BE2C (cell line): Measurements from ENCODE around the gene NFX1.

Source experiments
- DNase-seq: peaks from one replicate; pipeline ENCODE4 v3.0.0-alpha.2; 2020
- H3K27me3 ChIP-seq: fragments of 250-450 bp; sonication (Bioruptor Pico); 2 replicates; pipeline ENCODE4 v1.5.1; 2020; ENCODE audit warnings: mild to moderate bottlenecking
- H3K36me3 ChIP-seq: fragments of 250-450 bp; sonication (Bioruptor Pico); 2 replicates; pipeline ENCODE4 v1.5.1; 2020; ENCODE audit warnings: mild to moderate bottlenecking
- H3K4me1 ChIP-seq: fragments of 250-450 bp; sonication (Bioruptor Pico); 2 replicates; pipeline ENCODE4 v1.5.1; 2020
- H3K4me3 ChIP-seq: 2 replicates; pipeline ENCODE4 v1.5.1; 2011; ENCODE audit warnings: low read depth, low read length
- H3K9me3 ChIP-seq: fragments of 250-450 bp; sonication (Bioruptor Pico); 2 replicates; pipeline ENCODE4 v1.5.1; 2020
- TF ChIP-seq, protein P1 (sequence below): IDR thresholded peaks from 2 replicates; pipeline ENCODE4 v1.5.1; 2012; ENCODE audit warnings: mild to moderate bottlenecking, low read depth, low read length

NFX1 gene

GRCh38 chr9:33264003-33264472 is 26.3 kb upstream of the NFX1 start:
- Histone ChIP-seq H3K4me1 (no peaks in the 10 kb centered on the region; the same call in 1 of the 2 replicates), H3K36me3 (peaks cover 39% of the 10 kb centered on the region)
- TF ChIP-seq, protein P1, sequence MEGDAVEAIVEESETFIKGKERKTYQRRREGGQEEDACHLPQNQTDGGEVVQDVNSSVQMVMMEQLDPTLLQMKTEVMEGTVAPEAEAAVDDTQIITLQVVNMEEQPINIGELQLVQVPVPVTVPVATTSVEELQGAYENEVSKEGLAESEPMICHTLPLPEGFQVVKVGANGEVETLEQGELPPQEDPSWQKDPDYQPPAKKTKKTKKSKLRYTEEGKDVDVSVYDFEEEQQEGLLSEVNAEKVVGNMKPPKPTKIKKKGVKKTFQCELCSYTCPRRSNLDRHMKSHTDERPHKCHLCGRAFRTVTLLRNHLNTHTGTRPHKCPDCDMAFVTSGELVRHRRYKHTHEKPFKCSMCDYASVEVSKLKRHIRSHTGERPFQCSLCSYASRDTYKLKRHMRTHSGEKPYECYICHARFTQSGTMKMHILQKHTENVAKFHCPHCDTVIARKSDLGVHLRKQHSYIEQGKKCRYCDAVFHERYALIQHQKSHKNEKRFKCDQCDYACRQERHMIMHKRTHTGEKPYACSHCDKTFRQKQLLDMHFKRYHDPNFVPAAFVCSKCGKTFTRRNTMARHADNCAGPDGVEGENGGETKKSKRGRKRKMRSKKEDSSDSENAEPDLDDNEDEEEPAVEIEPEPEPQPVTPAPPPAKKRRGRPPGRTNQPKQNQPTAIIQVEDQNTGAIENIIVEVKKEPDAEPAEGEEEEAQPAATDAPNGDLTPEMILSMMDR = no peak

GRCh38 chr9:33264473-33265177 is 25.7 kb upstream of the NFX1 start, which contains the start of the genes BAG1 and CHMP5:
Gene BAG1, minus strand, starts transcription at chr9:33264708.
Gene CHMP5, plus strand, starts transcription at chr9:33265049. Its CDS starts 30 bp downstream, at chr9:33265079.
- Histone ChIP-seq H3K9me3 (no peaks in the 10 kb centered on the region), H3K4me1 (no peaks in the 10 kb centered on the region; the same call in 1 of the 2 replicates), H3K4me3 (peak within 1 kb of the TSS; percentile 92), H3K27me3 (no peaks in the 10 kb centered on the region), H3K36me3 (peaks cover 34% of the 10 kb centered on the region)
- TF ChIP-seq, protein P1 = peak; percentile 42; the same call in 1 of the 2 replicates
- peak; percentile 100 for DNase-seq

More at GRCh38 chr9:33264003-33264472, 26.3 kb upstream of the NFX1 start:
- Histone ChIP-seq H3K4me3 (peak overlapping the region; percentile 92), H3K9me3 (no peaks in the 10 kb centered on the region), H3K27me3 (no peaks in the 10 kb centered on the region)
- DNase-seq = peak; percentile 44

GRCh38 chr9:33265211-33265865 is 25.0 kb upstream of the NFX1 start:
- H3K27me3 ChIP-seq = no peaks in the 10 kb centered on the region
- no peaks in the 10 kb centered on the region; the same call in 1 of the 2 replicates for H3K4me1 ChIP-seq
- TF ChIP-seq, protein P1 = no peak
- H3K9me3 ChIP-seq = no peaks in the 10 kb centered on the region
- DNase-seq = no peak
- peaks cover 32% of the 10 kb centered on the region for H3K36me3 ChIP-seq
- peak overlapping the region; percentile 82 for H3K4me3 ChIP-seq

DNA sequence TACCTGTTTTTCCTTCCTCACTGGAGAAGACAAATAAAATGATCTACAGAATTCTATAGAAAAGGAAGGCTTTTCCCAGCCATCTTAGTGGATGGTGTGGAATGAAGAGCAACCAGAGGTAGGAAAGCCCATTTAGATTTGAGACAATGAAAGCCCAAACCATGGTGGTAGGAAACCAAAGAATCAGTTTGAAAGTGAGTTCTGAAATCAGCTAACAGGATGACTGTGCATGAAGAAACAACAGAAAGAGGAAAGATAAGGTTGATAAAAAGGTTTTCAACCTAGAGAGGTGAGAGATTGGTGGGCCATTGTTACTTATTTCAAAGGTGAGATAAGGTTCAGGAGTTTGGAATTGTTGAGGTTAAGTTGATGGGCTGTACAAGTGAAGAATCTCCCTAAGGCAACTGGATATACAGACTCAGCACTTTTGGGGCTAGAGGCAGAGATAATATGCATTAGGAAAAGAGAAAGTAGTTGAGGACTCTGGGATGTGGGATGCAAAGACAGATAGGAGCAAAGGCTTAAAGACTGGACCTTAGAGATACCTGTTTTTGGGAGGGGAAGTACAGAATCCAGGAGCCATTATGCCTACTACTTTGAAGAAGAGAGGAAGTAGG is 23.1 kb upstream of the NFX1 start:
- Histone ChIP-seq H3K27me3 (no peaks in the 10 kb centered on the region), H3K4me1 (no peaks in the 10 kb centered on the region; the same call in 1 of the 2 replicates), H3K4me3 (no peak overlapping the region), H3K9me3 (no peaks in the 10 kb centered on the region), H3K36me3 (peaks cover 27% of the 10 kb centered on the region)
- TF ChIP-seq, protein P1 = no peak
- no peak for DNase-seq

DNA sequence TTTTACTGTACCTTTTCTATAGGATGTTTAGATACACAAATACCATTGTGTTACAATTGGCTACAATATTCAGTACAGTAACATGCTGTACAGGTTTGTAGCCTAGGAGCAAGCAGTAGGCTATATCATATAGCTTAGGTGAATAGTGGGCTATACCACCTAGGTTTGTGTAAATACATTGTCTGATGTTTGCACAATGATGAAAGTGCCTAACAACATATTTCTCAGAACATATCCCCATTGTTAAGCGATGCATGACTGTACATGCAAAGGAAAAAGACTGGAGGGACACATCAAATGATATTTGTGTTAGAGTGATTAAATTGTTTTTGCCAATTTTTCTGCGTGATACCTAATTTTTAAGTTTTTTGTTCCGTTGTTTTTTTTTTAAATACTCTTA is 20.2 kb upstream of the NFX1 start:
- DNase-seq = no peak
- peaks cover 37% of the 10 kb centered on the region for H3K36me3 ChIP-seq
- TF ChIP-seq, protein P1 = no peak

More for the DNA sequence above, 20.2 kb upstream of the NFX1 start:
- H3K4me1 ChIP-seq = no peaks in the 10 kb centered on the region; the same call in 1 of the 2 replicates
- no peaks in the 10 kb centered on the region for H3K27me3 ChIP-seq
- no peaks in the 10 kb centered on the region for H3K9me3 ChIP-seq
- H3K4me3 ChIP-seq = no peak overlapping the region
